GM11168 (cell line): Measurements from ENCODE around the gene SETD7.
"Not testable (repeated sequence)": the region's sequence is repeated elsewhere in the genome, so short reads cannot be mapped to it uniquely, and the experiment has no call there.

Source experiments
- in situ Hi-C: fragments of 300-500 bp; cut with MboI; formaldehyde crosslinking; loops from one replicate; pipeline ENCODE4 v1.12.0; 2022; ENCODE audit warnings: low sequenced_read_pairs; ENCODE audit not compliant: unreplicated experiment

SETD7 gene

GRCh38 chr4:139470997-139471665 lies 84.9 kb downstream of the SETD7 start:
- in situ Hi-C loops, result no loop called here

GRCh38 chr4:139470295-139470694 lies 85.7 kb downstream of the SETD7 start:
- in situ Hi-C loops, result no loop called here

- in situ Hi-C loops, result no loop called here
Measured at GRCh38 chr4:139469869-139470268, 86.2 kb downstream of the SETD7 start.

GRCh38 chr4:139469216-139469615 lies 86.8 kb downstream of the SETD7 start:
- in situ Hi-C loops, result no loop called here

- in situ Hi-C loops, result not testable (repeated sequence)
Measured at GRCh38 chr4:139468756-139469155, 87.3 kb downstream of the SETD7 start.

GRCh38 chr4:139465922-139466321 lies 90.1 kb downstream of the SETD7 start:
- in situ Hi-C loops, result no loop called here

- in situ Hi-C loops, result not testable (repeated sequence)
Measured at GRCh38 chr4:139464512-139464911, 91.5 kb downstream of the SETD7 start.

- in situ Hi-C loops, result no loop called here
Measured at GRCh38 chr4:139461022-139461628, 94.9 kb downstream of the SETD7 start.

- in situ Hi-C loops, result no loop called here
Measured at GRCh38 chr4:139460565-139460964, 95.5 kb downstream of the SETD7 start.

GRCh38 chr4:139458999-139459398 lies 97.0 kb downstream of the SETD7 start:
- in situ Hi-C loops, result no loop called here

GRCh38 chr4:139458543-139458942 lies 97.5 kb downstream of the SETD7 start:
- in situ Hi-C loops, result no loop called here

- in situ Hi-C loops, result no loop called here
Measured at GRCh38 chr4:139457318-139457717, 98.7 kb downstream of the SETD7 start.

GRCh38 chr4:139455126-139455538 lies 100.9 kb downstream of the SETD7 start:
- in situ Hi-C loops, result no loop called here

GRCh38 chr4:139454111-139455045 lies 101.6 kb downstream of the SETD7 start, which contains the start of gene RAB33B:
RAB33B (plus strand) TSS chr4:139454121; CDS start chr4:139454196, 75 bp downstream.
- in situ Hi-C loops, result no loop called here

- in situ Hi-C loops, result no loop called here
Measured at GRCh38 chr4:139453371-139454110, 102.5 kb downstream of the SETD7 start.

- in situ Hi-C loops, result no loop called here
Measured at GRCh38 chr4:139453041-139453370, 103.0 kb downstream of the SETD7 start.

- in situ Hi-C loops, result no loop called here
Measured at GRCh38 chr4:139451997-139452396, 104.0 kb downstream of the SETD7 start.

GRCh38 chr4:139450586-139450985 lies 105.4 kb downstream of the SETD7 start:
- in situ Hi-C loops, result no loop called here

- in situ Hi-C loops, result not testable (repeated sequence)
Measured at GRCh38 chr4:139447078-139447477, 108.9 kb downstream of the SETD7 start.
